NCI-H1105 treated with DMSO at 0.1 percent for 48 hours (cell line): ENCODE results near the gene KCNMB2.
"Not testable (repeated sequence)": the region's sequence is repeated elsewhere in the genome, so short reads cannot be mapped to it uniquely, and the experiment has no call there.

Experiments used
- DNase-seq: peaks from one replicate; lab custom pipeline; 2025; lab: John Stamatoyannopoulos, UW

The KCNMB2 gene

DNA sequence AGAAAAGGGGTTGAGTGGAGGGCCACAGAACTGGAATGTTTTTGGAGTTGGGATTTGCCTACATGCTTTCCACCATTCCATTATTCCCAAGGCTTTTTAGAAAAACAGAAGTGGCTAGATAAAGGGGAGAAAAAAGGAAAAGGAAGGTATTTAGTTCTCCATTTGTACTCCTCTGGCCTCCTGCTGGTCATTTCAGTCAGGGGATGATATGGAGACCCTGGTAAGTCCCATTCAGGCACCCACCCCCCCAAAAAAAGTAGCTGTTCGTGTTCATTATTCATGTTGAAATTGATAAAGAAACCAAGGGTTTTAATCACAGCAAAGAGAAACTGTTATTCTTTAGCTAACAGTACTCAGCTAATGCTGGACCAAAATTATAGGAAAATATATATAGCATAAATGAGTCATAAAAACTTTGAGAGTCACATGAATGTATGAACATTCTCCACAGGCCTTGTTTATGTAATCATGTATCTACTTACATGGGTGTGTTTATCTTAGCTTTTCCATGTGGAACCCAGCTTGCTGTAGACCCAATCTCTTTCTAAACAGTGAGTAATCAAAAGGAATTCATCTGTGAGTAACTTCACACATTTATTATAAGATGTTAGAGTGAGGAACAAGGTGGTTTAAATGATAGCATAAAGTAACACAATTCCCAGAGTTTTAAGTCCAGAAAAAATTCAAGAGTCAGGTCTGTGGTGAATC, 167.2 kb downstream of the KCNMB2 start:
- no peak for DNase-seq

- DNase-seq = no peak
Measured at GRCh38 chr3:178705925-178706324, 169.7 kb downstream of the KCNMB2 start.

DNA sequence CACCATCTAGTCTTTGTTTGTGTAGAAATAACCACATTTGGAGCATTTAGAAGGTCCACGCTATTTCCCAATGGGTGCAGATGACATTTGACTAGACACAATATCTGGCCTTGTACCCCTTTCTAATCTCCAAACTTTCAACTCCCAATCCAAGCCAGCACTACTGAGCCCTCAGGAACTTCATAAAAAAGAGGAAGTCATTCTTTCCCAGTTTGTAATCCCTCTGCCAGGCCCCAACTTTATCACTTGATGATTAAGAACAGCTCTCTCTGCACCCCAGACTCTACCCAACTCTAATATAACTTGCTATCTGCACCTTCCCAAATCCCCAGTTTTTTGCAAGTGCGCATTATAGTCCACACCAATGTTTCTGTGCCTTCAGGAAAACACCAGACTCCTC, 170.2 kb downstream of the KCNMB2 start:
- DNase-seq = no peak

DNA sequence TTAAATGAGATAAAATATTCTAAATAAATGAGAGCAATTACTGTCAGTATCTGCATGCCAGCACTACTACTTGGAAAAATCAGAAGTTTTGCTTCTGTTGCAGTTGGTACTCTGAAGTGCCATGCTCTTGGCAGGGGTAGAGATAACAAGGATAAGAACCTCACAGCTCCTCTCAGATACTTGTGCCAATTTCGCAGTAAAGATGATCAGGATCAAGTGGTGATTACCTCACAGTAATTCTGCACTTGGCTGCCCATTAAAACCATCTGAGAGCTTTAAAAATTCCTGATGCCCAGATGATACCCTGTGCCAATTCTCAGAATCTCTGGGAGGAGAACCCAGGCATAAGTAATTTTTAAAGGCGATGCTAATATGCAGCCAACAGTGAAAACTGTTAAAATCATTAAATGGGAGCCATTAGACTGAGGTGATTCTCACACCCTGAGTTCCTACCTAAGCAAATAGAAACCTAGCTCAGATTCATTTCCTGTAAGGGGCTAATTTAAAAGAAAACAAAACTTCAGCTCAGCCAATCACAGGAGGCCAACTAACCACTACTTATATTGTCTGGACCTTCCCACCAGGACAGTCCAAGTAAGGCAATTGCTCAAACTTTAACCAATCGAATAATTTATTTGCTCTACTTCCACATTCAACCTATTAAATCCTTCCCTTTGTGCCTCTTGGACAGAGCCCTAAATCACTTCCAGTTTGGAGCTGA, 171.2 kb downstream of the KCNMB2 start:
- peak; percentile 63 for DNase-seq

GRCh38 chr3:178709051-178709450, 172.8 kb downstream of the KCNMB2 start:
- DNase-seq = no peak

DNA sequence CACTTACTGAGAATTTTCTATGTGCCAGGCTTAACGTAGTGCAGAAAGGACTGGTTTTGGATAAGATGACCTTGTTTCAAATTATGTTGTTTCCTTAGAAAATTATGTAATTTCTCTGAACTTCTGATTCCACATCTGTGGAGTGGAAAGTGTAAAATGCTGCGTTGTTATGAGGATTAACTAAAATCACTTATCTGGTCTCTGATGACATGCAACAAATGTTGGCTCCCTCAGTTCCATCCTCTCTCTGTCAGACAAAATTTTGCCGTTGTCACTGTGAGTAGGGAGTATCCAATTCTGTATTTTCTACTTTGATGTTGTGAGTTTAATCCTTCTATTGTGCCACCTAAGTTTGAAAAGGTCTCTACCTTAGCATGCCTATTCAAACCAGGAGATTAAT, 175.5 kb downstream of the KCNMB2 start:
- DNase-seq = no peak

DNA sequence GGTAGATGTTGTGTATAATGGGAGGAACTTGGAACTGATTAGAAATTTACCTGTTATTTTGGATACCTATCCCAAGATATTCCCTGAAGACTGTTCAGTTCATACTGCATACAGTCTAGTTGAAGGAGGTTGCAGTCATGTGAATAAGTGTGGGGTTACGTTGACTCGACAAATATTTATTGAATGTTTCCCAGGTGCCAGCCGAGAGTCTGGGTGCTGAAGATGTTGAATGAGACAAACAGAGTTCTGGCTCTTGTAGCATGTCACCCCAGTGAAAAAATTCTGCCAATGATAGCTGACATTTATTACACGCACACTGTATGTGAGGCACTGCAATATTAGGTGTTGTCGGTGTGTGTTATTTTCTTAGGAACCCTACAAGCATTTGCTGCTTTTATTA, 176.0 kb downstream of the KCNMB2 start:
- DNase-seq = no peak

DNA sequence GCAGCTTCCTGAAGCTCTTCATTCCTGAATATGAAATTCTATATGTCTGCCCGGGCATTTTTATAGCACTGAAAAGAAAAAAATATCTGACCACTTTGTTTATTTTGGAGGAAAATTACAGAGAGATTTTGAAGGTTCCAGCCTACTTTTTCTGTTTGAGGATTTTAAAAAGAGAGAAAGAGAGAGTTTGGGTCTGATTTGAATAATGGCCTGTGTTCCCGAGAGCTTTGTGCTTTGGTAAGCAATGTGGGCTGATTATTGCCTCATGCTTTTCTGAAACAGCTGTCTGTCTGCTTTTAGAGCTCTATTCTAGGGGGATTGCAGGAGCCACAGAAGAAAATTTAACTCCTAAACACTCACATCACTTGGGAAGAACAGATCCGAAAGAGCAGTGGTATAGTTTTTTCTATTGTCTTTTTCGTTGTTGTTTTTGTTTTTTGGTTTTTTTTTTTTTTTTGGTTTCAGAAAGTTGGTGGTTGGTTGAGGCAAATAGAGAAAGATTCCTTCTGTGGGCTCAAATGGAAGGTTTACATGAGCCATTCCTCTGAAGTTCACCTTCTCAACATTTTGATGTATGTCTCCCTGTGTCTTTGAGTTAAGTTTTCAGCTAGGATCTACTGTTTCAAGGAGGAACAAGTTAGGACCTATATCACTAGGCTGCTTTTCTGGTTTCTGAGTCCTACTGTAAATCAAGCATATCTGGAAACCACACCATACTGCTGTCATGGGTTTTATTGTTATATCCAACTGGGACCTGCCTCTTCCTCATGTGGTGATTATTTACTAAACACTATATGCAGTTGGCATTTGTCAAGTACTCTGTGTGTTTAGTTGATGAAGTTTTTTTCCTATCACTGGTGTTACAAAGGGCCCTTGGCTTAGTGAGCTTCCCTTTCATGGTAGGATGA, 178.9 kb downstream of the KCNMB2 start:
- no peak for DNase-seq

- peak; percentile 26 for DNase-seq
Measured at GRCh38 chr3:178718995-178719635, 182.9 kb downstream of the KCNMB2 start.

DNA sequence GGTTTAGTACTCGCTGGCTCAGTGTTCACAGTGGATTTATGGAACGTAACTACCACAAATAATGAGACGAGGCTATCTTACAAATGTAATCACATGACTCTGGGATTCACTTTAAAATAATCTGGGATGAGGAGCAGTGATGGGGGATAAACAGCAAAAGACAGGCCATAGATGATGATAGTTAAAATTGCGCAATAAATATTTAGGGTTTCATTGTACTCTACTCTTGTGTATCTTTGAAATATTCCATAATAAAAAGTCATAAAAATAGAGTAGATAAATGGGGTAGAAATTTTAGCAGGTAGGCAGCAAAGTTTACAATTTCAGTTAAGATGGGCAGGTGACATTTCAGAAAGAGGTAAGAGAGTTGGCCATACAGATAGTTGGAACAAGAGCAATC, 196.6 kb downstream of the KCNMB2 start:
- no peak for DNase-seq

DNA sequence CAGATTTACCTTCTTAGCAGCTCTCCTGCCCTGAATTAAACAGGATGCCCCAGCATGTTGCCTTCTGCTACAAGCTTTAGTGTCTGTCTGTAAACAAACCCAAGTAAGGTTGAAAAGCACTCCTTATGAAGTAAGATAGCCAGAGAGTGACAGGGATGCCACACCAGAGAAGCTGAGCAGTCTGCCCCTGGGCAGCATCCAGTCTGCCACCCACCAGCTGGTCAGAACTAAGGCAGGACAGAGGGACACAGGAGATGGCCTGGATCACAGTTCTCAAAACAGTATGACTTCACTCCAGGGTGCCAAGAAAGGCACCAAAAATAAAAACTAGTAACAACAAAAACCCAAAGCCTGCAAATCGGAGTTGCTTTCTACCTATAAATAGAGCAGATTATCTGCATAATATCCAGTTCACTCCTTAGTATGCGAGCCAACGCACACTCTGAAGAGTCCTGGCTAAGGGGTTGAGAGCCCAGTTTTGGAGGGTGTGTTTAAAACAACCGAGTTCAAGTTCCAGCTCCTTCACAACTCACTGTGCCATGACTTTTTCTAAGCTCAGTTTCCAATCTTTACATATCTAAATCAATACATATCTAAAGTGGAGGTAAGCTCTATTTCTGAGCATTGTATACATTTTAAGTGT, 198.9 kb downstream of the KCNMB2 start:
- no peak for DNase-seq

DNA sequence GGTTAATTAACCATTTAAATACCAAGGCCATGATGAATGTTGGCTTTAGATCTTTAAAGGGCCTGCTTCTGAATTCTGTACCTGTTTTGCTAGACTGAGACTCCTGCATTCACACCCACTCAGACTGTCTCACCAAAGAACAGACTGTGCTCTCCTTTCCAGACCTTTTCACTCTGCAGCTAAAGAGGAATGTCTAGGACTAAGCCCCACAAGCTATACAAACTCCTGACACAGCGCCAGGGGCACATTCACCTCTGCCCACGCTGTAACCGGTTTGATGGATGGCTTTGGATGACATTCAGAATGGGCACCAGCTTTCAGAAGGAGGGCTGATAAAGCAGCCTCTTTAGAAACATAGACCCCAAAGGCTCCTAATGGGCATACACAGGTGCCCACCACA, 200.1 kb downstream of the KCNMB2 start:
- no peak for DNase-seq

- no peak for DNase-seq
Measured at GRCh38 chr3:178739720-178740119, 203.5 kb downstream of the KCNMB2 start.

DNA sequence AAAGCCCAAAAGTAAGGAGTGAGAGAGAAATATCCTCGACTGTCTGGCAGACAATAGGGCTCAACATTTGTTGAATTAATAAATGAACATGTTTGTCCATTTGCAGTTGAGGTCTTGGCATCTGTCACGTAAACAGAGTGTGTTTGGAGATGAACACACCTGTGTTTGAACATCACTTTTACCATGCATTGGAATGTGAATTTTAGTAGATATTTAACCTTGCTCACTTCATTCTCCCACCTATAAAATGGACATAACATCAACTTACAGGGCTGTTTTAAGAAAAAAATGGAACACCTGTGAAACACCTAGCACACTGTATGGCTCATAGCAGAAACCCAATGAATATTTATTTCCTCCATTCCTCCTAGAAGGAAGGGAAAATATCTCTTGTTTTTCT, 204.8 kb downstream of the KCNMB2 start:
- no peak for DNase-seq

DNA sequence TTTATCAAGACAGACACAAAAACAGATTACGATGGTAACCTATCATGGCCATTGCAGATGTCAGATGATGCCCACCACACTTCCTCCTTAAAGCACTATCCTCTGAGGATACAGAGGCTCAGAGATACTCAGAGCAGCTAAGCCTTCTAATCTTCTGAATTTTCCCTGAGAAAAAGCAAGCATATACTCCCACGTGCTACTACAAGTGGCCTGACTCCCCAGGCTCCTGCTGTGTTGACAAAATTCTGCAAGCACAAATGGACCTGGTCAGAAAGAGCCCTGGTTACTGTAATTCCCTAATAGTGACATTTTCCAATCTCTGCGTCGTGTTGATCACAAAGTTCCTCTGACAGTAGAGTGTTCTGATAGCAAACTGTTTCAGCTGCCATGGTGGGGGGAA, 207.1 kb downstream of the KCNMB2 start:
- no peak for DNase-seq

DNA sequence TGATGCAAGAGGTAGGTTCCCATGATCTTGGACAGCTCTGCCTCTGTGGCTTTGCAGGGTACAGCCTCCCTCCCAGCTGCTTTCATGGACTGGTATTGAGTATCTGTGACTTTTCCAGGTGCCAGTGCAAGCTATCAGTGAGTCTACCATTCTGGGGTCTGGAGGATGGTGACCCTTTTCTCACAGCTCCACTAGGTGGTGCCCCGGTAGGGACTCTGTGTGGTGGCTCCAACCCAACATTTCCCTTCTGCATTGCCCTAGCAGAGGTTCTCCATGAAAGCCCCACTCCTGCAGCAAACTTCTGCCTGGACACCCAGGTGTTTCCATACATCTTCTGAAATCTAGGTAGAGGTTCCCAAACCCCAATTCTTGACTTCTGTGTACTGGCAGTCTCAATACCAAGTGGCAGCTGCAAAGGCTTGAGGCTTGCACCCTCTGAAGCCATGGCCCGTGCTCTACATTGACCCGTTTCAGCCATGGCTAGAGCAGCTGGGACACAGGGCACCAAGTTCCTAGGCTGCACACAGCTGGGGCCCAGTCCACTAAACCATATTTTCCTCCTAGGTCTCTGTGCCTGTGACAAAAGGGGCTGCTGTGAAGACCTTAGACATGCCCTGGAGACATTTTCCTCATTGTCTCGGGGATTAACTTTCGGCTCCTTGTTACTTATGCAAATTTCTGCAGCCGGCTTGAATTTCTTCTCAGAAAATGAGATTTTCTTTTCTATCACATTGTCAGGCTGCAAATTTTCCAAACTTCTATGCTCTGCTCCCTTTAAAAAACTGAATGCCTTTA, 209.8 kb downstream of the KCNMB2 start:
- DNase-seq = not testable (repeated sequence)

GRCh38 chr3:178748874-178749273, 212.6 kb downstream of the KCNMB2 start:
- DNase-seq = no peak

DNA sequence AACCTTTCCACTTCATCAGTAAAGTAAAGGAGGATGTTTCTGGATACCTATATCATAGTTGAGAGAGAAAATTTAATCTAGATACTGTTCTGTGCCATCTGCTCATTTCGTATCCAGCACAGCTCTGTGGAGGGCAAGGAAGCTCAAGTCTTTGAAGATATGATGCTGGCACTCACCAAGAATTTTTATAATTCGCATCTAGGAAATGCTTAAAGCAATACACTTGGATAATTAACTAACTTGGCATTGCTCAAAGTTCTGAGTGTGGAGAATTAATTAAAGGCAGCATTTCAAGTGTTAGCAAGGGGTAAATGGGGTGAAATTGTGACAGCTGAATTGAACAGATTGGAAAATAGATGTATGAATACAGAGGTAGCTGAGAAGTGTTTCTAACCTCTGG, 213.2 kb downstream of the KCNMB2 start:
- DNase-seq = no peak

- no peak for DNase-seq
Measured at GRCh38 chr3:178750639-178751300, 214.5 kb downstream of the KCNMB2 start.

DNA sequence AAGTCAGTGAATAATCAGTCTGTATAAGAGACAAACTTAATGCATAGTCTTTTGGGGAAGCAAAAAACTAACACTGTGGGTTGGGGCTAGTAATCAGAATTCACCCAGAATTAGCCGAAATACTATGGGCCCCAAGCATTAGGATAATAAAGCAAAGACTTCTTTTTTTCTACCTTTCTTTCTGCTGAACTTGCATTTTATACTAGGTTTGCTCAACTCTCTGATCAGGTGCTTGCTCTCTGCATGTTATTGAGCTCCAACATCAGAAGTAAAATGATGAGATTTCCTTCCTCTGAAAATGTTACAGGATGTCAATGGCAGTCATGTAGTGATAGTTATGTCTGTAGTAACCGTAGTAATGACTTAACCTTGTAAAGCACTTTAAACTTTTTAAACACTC, 216.6 kb downstream of the KCNMB2 start:
- DNase-seq = no peak
